NCI-H1092 treated with DMSO at 0.1 percent for 48 hours (cell line): ENCODE data around the gene FBXW7.
A peak's percentile ranks its signal among the peaks of the same experiment; 100 is the strongest.

Experiments
- DNase-seq: peaks from one replicate; lab custom pipeline; 2025; lab: John Stamatoyannopoulos, UW

The FBXW7 gene

DNA sequence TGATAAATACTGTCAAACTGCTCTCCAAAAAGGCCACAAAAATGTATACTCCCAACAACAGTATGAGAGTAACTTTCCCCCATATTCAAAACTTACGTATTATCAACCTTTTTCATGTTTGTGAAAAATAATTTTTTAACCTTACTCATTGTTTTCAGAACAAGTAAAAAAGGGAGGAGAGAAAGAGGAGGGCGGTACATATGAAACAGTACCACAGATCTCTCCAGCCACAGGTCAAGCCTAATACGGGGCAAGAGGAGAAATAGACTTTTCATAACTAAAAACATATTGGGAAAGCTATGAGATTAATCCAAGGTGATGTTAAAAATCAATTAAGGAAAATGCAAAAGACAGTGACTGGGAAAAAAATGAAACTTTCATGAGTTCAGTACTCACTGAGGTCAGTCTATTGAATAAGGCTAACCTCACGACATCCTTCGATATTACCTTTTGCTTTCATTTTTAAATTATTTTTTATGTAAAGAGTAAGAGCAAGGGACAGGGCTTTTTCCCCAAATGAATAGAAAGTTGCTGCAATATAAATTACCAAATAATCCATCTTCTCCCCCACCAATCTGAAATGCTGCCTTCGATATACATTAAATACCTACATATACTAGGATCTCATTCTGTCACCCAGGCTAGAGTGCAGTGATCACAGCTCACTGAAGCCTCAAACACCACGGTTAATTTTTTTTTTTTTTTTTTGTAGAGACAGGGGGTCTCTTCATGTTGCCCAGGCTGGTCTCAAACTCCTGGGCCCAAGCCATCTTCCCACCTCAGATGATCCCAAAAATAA, 25.3 kb downstream of the FBXW7 start:
- no peak for DNase-seq

DNA sequence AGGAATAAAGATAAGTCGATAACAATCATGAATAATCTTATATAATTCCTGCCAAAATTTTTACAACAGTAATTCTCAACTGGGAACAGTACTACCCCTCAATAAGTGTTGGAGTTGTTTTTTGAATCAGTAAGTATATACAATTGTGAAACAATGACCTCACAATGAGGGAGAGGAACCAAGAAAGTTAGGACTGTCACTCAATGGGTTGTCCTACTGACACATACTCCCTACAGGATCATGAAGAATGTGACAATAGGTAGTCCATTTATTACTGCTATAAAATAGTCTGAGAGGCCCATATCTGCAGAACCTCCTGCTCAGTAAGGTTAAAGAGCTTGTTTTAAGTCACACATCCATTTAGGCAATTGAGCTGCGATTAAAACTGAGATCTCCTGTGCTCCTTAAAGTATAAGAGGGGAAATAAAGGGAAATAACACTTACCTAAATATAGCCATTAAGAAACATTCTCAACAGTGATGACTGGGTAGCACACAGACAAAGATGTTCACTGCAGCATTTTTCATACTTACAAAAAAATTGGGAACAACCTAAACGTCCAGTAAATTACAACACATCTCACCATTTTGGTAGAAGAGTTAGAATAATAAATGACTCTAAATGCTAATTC, 26.2 kb downstream of the FBXW7 start:
- DNase-seq = no peak

DNA sequence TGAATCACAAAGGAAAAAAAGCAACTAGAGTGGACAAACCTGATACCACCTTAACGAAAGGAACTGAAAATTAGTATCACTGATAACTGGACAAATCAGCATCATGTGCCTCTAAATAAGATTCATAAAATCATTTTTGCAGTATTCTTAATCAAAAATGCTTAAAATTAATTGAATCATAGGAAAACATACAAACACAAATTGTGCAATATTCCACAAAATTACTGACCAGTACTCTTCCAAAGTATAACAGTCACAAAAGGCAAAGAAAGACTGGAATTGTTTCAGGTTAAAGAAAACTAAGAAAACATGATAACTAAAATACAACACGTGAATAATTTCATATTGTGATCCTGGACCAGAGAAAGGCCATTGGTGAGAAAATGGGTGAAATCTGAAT, 27.1 kb downstream of the FBXW7 start:
- no peak for DNase-seq

DNA sequence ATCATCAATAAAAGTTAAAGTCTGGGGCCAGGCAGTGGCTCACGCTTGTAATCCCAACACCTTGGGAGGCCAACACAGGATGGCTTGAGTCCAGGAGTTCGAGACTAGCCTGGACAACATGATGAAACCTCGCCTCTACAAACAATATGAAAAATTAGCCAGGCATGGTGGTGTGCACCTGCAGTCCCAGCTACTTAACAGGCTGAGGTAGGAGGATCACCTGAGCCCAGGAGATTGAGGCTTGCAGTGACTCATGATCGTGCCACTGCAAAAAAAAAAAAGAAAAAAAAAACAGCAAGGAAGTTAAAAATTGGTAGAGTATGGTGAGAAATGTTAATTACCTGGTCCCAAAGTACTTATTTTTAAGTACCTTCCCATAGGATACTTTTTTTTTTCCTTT, 27.5 kb downstream of the FBXW7 start:
- no peak for DNase-seq

DNA sequence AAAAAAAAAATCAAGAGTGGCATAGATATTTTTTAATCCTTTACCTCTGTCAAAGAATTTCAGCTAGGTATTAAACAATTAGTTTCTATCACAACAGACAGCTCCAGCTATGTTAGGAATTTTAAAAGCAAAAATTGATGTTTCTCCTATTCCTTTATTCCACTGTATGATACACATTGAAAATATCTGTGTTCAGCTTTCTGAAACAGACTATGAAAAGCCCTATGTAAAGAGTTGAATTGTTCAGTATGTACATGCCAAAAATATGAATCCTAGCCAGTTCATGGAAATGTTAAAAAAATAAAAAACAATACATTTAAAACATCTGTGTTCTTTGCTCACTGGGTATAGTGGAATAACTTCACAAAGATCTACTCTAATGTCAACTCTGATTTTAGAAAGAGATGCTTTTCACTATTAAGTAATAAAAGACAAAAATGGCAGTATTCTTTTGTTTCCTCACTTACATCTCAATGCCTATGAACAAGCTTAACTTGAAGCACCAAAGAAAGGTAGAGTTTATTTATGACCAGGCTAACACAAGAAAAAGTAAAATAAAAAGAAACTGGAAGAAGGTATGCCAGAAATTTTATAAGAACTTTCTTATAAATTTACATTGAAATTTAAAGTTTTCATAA, 32.1 kb downstream of the FBXW7 start:
- no peak for DNase-seq

DNA sequence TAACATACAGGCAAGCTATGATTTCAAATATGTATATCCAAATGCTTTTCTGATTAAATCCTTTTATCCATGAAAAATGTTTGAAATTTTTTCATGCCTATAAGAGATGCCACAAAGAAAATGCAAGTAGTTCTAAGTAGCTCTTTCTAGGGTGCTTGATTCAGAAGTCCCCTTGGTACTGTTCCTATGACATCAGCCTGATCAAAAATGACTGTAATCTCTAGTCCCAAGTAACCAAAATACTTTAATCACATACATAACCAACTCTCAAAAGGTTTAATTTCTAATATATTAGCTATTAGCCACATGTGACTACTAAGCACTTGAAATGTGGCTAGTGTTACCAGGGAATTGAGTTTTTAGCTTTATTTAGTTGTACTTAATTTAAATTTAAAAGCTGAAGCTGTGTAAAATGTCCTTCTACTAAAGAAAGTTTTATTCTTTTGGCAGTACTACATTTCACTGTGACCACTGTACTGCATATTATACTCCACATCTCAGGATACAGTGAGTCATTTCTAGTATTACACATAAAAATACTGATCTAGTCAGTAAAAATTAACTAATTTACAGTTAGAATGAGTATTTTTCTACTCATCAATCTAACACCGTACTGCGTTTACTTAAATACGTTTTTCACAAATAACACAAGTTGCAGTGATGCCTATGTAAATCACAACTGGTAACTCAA, 33.9 kb downstream of the FBXW7 start:
- no peak for DNase-seq

DNA sequence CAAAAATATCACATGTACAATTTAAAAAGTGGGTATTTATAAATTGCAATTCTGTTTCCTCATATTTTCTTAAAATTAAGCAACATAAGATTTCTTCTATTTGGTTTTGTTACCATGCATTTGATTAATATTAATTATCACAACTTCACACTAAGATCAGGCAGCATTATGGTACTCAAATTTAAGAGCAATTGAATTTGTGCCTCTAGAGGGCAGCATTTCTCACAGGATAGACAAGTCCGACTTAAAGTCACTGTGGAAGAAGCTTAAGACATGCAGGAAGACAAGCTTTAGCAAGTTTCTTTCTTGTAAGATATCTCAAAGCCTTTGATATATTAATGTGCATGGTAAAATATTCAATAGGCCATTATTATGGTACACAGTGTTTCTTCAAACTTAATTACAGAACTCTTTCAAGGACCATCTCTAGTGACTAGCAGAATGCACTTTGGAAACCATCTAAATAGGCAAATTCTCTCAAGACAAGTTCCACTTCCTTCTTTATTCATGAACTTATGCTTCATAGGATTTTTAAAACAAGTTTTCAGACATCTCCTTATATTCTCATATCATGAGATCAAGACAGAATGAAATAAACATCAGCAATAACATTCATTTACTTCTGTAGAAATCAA, 35.0 kb downstream of the FBXW7 start:
- DNase-seq = peak; percentile 61

DNA sequence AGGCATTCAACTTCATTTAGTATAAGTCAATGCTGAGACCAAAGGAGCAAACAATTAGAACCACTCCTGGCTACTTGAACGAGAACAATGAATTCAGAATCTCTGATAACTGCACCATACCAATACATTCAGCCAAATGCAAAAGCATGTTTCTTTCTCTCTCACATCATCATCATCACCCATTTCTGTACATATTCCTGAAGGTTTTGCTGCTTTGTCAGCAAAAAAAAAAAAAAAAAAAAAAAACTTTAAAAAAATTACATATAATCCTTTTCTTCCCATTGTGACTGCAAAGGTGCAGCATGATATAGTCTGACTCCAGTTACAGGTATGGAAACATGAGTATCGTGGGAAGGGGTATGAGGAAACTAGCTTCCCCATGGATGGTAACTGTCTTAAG, 35.6 kb downstream of the FBXW7 start:
- DNase-seq = no peak

DNA sequence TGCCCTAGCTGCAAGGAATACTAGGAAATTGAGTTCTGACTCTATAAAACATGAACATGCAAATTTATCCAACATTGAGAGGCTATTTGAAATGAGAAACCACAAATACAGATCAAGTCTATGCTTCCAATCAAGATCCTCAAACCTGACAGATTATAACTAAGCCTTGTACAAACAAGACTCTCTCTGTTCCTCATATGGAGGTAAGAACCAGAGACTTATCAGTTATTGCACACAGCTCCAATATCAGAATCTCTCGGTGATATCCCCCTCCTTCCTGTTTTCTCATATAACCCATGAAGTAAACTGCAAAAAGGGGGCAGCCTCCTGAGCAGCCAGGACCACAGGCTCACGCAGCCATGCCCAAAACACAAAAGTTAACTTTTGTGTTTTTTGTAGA, 36.5 kb downstream of the FBXW7 start:
- no peak for DNase-seq

DNA sequence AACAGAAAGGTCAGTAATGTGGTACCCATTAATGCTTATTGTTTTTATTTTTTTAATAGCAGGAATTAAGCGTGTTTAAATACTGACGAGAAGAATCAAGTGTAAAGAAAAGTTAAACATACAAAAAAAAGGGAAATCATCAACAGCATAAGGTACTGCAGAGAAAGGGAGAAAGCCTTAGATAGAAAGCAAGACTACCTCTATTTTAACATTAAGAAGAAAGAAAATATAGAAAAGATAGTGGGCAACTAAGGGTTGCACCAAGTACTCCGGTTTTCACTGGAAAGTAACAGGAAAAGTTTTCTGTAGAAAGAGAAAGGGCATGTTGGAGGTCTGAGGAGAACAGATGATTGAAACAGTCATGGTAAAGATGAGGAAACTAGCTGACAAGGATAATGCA, 41.9 kb downstream of the FBXW7 start:
- no peak for DNase-seq

DNA sequence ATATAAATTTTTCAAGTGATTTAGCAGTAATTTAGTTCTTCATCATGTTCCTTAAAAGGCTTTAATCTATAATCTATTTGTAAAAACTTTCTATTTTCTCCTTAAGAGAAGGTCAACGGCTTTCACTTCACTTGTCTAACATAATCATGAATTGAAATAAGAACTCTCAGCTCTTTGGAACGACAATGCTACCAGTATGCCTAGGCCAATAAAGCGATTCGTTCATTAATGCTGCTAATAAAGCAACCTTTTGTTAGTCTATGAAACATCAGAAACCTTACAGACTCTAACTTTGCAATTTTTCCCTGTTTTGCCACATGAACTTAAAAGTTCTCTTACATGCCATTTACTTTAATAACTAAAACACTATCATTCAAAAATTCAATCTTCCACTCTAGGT, 47.6 kb downstream of the FBXW7 start:
- DNase-seq = no peak

DNA sequence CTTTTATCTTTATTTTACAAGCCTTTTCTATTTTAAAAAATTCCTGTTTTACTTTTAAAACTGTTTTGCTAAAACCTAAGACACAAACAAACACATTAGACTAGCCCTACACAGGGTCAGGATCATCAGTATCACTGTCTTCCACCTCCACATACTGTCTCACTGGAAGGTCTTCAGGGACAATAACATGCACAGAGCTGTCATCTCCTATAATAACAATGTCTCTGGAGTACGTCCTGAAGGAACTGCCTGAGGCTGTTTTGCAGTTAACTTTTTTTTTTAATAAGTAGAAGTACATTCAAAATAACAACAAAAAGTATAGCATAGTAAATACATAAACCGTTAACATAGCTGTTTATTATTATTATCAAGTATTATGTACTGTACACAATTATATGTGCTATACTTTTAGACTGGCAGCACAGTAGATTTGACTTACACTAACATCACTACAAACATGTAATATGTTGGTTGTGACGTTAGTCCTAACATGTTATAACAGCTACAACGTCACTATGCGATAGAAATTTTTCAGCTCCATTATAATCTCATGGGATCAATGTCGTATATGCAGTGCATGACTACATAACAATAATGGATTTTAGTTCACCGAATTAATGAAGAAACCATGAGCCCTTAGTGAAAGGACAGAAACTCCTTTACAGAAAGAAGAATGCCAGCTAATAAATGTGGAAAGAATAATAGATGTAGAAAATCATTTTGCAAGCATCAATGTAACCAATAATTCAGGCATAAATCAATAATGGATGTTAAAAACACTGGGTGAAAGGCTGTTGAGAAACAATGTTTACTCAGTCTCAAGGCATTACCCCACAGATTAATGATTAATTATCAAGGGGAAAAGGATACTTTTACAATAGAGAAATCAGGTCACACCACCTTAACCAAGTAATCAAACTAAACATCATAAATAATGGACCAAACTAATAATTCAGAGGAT, 49.2 kb downstream of the FBXW7 start:
- DNase-seq = no peak

DNA sequence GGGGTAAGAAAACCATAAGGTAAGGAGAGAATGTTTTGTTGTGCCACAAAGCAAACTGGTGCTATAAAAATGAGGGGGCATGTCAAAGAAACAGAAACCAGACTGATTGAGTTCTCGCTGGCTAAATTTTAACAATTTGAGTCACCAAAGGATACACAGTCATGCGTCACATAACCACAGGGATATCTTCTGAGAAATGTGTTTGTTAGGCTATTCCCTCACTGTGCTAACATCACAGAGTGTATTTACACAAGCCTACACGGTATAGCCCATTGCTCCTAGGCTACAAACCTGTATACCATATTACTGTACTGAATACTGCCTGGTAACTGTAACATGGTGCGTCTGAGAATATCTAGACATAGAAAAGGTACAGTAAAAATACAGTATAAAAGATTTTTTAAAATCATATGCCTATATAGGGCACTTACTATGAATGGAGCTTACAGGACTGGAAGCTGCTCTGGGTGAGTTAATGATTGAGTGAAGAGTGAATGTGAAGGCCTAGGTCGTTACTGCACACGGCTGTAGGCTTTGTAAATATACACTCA, 50.1 kb downstream of the FBXW7 start:
- DNase-seq = no peak

DNA sequence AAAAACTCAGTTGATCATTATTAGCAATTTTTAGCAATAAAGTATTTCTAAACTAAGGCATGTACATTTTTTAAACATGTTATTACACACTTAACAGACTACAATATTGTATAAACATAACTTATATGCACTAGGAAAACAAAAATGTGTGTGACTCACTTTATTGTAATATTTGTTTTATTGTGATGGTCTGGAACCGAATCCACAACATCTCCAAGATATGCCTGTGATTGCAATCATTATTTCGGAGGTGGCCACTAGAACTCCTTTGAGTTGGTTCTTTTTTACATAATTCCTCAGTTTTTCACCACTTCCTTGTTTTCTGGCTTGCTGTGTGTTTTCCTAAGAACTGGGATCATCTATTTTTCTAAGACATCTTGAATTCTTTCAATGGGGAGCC, 53.7 kb downstream of the FBXW7 start:
- DNase-seq = no peak

DNA sequence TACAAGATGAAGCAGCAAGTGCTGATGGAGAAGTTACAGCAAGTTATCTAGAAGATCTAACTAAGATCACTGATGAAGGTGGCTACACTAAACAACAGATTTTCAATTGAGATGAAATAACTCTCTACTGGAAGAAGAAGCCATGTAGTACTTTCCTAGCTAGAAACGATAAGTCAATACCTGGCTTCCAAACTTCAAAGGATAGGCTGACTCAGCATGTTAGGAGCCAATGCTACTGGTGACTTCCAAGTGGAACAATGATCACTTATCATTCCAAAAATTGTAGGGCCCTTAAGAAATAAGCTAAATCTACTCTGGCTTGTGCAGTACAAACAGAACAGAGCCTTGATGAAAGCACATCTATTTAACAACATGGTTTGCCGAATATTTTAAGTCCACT, 55.0 kb downstream of the FBXW7 start:
- DNase-seq = no peak

DNA sequence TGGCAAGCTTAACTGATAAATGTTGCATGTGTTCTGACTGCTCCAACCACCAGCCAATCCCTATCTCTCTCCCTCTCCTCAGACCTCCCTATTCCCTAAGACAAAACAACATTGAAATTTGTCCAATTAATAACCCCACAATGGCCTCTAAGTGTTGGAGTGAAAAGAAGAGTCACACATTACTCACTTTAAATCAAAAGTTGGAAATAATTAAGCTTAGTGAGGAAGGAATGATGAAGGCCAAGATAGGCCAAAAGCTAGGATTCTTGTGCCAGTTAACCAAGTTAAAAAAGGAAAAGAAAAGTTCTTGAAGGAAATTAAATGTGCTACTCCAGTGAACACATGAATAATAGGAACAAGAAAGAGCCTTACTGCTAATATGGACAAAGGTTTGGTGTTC, 55.6 kb downstream of the FBXW7 start:
- DNase-seq = no peak

DNA sequence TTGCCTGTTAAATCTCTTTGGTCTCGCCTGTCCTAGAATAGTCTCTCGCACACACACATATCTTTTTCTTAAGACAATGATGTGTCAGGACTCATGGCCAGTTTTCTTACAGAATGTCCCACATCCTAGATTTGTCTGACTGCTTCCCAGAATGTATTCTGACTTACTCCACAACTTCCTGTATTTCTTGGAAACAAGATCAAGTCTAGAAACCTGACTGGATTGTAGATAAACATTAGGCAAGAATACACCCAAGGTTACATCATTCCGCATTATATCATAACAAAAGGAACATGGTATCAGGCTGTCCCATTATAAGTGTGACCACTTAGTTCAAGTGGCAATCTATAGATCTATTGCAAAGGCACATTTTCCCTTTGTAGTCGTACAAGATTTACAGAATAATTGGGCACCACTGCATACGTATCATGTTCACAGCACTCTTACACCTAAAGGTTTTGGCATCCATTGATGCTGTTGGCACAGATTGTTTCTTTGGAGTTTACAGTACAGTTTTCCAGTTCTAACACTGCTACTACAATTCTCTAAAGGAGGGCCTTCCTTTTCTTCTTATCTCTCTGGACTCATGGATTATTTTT, 56.4 kb downstream of the FBXW7 start:
- no peak for DNase-seq

DNA sequence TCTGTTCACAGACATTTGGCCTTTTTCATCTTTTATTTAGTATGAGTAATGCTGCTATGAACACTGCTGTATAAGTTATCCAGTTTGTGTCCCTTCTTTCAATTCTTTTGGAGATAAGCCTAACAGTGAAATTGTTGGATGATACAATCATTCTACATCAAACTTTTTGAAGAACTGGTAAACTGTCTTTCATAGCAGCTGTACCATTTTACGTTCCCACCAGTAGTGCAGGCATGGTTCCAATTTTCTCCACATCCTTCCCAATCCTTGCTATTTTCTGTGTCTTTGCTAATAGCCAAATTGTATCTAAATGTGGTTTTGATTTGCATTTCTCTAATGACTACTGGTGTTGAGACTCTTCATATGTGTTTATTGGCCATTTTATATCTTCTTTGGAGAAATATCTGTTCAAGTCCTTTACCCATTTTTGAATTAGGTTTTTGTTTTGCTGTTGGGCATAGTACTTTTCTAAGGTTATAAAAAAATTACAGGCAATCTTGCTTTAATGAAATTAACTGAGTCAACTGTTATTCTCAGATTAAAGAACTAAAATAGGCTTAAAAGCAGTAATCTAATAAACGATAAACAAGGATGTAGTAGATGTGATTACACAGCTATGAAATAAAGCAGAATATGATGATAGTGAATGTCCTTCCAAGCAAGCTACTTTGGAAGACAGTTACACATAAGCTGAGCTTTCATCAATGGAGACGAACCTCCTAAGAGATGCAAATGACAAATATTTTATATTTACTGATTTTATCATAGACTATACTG, 57.2 kb downstream of the FBXW7 start:
- no peak for DNase-seq

DNA sequence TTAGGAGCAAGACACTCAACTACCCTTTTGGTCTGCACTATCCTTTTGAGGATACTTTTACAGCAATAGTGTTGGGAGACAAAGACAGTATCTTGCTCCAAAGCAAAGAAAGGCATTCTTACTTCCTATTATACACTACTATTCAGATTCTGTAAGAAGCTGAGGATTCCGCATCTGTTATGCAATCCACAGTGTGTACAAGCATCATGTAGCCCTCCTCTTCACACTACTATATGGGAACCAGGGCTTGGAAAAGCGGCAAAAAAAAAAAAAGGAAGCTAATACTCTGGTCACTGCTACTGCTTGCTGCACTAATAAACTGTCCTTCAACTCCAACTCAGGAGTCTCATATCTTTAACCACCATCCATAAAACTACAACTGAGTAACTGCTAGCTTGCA, 59.1 kb downstream of the FBXW7 start:
- no peak for DNase-seq
